ENCODE results near the gene ELP5.

GRCh38 chr17:7204828-7205461, 47.1 kb upstream of the ELP5 start:
- no peak for TF ChIP-seq POLR2A (IDR thresholded peaks at IDR 0.05; ENCODE audit: low read depth, low read length)
- TF ChIP-seq CTCF (IDR thresholded peaks at IDR 0.05; ENCODE audit: extremely low read depth in 1 of 2, insufficient read depth in 1 of 2, low read depth in 1 of 2, low read length in 2 of 2), result no peak
- no peak for TF ChIP-seq EZH2 (IDR thresholded peaks at IDR 0.05; ENCODE audit: borderline replicate concordance, low read depth, low read length, severe bottlenecking)
- TF ChIP-seq MYC (IDR thresholded peaks at IDR 0.05; ENCODE audit: low read depth, low read length), result no peak
- no peak for TF ChIP-seq MAX (IDR thresholded peaks at IDR 0.05; ENCODE audit: insufficient read depth, insufficient read length)
- TF ChIP-seq POLR2AphosphoS5 (IDR thresholded peaks at IDR 0.05; ENCODE audit: insufficient read depth, low read depth, low read length), result no peak
